ENCODE measurements around the gene GSTO2.

The GSTO2 gene

DNA sequence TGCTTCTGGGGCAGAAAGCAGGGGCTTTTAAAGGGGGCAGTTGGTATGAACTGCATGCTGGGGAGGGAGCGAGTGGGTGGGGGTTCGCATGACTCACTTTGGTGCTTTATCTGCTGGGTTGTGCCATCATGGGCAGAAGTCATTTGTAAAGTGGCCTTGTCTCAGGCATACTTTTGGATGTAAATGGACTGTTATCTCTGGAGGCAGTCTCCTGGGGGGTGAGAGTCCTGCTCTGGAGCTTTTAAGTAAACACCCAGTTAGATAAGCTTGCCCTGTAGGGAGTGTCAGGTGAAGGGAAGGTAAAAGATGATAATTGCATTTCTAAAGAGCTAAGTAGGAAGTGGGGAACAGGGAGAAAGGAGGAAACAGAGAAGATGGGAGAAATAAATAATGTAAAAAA, 15.9 kb upstream of the GSTO2 start (continued):
- no peak for TF ChIP-seq ZNF660 (tag by site-specific recombination; IDR thresholded peaks at IDR 0.05)
- peak; percentile 74 for TF ChIP-seq ZNF600 (tag by site-specific recombination; IDR thresholded peaks at IDR 0.05)
- TF ChIP-seq PRDM10 (tag by site-specific recombination; IDR thresholded peaks at IDR 0.05), result peak; percentile 86
- TF ChIP-seq WT1 (tag by site-specific recombination; IDR thresholded peaks at IDR 0.05), result peak; percentile 62
- peak; percentile 97 for TF ChIP-seq GLIS1 (tag by site-specific recombination; IDR thresholded peaks at IDR 0.05)
- no peak for TF ChIP-seq ZNF223 (tag by site-specific recombination; IDR thresholded peaks at IDR 0.05)
- TF ChIP-seq ZNF645 (tag by site-specific recombination; IDR thresholded peaks at IDR 0.05), result no peak
- TF ChIP-seq ZNF501 (tag by site-specific recombination; IDR thresholded peaks at IDR 0.05), result no peak
- TF ChIP-seq EGR2 (tag by site-specific recombination; IDR thresholded peaks at IDR 0.05; ENCODE audit: low read depth), result peak; percentile 31; the same call in 1 of the 2 replicates
- TF ChIP-seq GLI4 (tag by site-specific recombination; IDR thresholded peaks at IDR 0.05), result no peak
- peak; percentile 60 for TF ChIP-seq FEZF1 (tag by site-specific recombination; IDR thresholded peaks at IDR 0.05)
- no peak for TF ChIP-seq ZNF175 (tag by site-specific recombination; IDR thresholded peaks at IDR 0.05)
- TF ChIP-seq ZNF610 (tag by site-specific recombination; IDR thresholded peaks at IDR 0.05; ENCODE audit: borderline replicate concordance), result no peak
- TF ChIP-seq ZNF585B (tag by site-specific recombination; IDR thresholded peaks at IDR 0.05), result no peak
- peak; percentile 63; the same call in 1 of the 2 replicates for TF ChIP-seq ZNF10 (tag by site-specific recombination; IDR thresholded peaks at IDR 0.05)

GRCh38 chr10:104253606-104254410, 15.2 kb upstream of the GSTO2 start:
- CTCF ChIA-PET, result interaction anchor here (0.9 to 1.9 kb wide), 8 partner anchors 8 to 366 kb away, joined by 3 to 8 read pairs (median 3); partner anchors contain the start of genes CFAP43 and SFR1
- Histone ChIP-seq H3K27ac (ENCODE audit: extremely low read depth, low read depth, low read length) (no peak overlapping the region; the same call in 1 of the 2 replicates), H3K9me3 (ENCODE audit: control insufficient read depth, insufficient read depth, low read depth, low read length) (no peaks in the 10 kb centered on the region), H3K4me3 (ENCODE audit: low read depth, low read length) (no peak overlapping the region), H3K36me3 (ENCODE audit: control insufficient read depth in 2 of 2, insufficient read depth in 1 of 2, low read length in 2 of 2) (peaks cover 17 to 24% of the 10 kb centered on the region in 2 experiments), H3K4me1 (ENCODE audit: control insufficient read depth, insufficient read depth, low read length) (peaks cover 24% of the 10 kb centered on the region)
- POLR2A ChIA-PET, result interaction anchor here (1.0 to 4.4 kb wide), 6 partner anchors 10 to 132 kb away, joined by 3 to 44 read pairs (median 10); partner anchors contain the start of genes CFAP43, GSTO2 and SFR1
- no peak for TF ChIP-seq ZNF2 (tag by site-specific recombination; IDR thresholded peaks at IDR 0.05)
- TF ChIP-seq SCRT1 (tag by site-specific recombination; IDR thresholded peaks at IDR 0.05; ENCODE audit: borderline replicate concordance), result peak; percentile 10; the same call in 1 of the 2 replicates
- TF ChIP-seq ZBTB17 (tag by site-specific recombination; IDR thresholded peaks at IDR 0.05), result peak; percentile 92
- TF ChIP-seq ZNF112 (tag by site-specific recombination; IDR thresholded peaks at IDR 0.05), result no peak
- TF ChIP-seq SCRT2 (tag by site-specific recombination; IDR thresholded peaks at IDR 0.05), result peak; percentile 42
- peak; percentile 99 for TF ChIP-seq PRDM1 (tag by site-specific recombination; IDR thresholded peaks at IDR 0.05)
